ENCODE data around the gene LINS1.
A peak's percentile ranks its signal among the peaks of the same experiment; 100 is the strongest.

The LINS1 gene

DNA sequence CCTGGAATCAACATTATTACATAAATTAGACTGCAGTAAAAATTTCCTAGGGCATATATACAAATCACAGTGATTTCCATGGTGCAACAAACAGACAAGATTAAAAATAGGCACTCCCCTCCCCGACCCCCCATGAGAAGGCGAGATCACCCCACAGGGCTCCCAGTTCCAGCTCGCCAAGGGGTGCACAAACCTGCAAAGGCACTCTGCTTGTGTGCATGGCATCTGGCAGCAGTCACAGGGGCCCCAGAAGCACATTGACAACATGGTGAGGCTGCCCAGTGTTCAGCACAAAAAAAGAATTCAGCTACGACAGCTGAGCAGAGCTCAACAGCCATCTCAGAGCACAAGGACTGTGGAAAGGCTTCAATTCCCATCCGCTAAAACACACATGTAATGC is 54.0 kb downstream of the LINS1 start:
- no peak for DNase-seq

GRCh38 chr15:100544946-100545345 is 57.0 kb downstream of the LINS1 start:
- DNase-seq, result no peak

DNA sequence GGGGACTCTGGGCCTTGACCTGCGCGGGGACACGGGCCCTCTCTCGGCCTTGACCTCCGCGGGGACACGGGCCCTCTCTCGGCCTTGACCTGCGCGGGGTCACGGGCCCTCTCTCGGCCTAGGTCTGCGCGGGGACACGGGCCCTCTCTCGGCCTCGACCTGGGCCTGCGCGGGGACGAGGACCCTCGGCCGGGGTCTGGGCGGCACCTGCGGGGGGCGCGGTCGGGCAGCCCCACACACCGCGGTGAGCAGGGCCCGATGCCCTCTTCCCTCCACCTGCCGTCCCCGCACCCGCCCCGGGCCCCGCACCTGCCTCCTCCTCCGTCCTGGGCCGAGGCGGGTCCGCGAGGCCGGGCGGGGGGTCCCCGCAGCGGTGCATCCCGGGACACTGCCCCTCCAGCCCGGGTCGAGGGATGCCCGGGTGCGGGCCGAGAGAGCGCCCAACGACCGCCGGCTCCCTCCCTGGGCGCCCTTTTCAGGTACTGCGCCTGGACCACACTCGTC is 57.6 kb downstream of the LINS1 start:
- DNase-seq, result no peak

- no peak for DNase-seq
These were observed 59.7 kb downstream of the LINS1 start for GRCh38 chr15:100542290-100542689.

DNA sequence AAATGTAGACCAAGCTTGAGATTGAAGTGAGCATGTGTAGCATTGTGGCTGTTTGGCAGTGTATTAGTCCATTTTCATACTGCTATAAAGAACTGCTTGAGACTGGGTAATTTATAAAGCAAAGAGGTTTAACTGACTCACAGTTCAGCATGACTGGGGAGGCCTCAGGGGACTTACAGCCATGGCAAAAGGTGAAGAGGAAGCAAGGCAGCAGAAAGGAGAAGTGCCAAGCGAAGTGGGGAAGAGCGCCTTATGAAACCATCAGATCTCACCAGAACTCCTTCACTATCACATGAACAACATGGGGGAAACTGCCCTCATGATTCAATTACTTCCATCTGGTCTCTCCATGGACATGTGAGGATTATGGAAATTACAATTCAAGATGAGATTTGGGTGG is 64.7 kb downstream of the LINS1 start:
- no peak for DNase-seq

DNA sequence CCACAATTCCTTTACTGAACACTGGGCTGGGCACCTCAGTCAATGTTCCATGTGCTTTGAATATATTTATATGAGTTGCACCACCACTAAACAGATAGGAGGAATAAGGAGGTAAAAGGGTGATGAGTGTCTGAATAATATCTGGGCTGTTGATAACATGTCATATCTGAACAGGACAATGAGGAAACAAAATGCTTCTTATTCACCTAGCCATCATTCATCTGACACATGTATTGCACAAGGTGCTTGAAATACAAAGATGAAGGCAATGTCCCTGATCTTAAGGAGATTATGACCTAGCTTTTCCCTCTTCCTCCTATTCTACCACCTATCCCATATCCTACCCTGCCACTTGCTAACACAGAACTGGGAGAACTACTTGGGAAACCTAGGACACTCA is 65.3 kb downstream of the LINS1 start:
- DNase-seq, result no peak

DNA sequence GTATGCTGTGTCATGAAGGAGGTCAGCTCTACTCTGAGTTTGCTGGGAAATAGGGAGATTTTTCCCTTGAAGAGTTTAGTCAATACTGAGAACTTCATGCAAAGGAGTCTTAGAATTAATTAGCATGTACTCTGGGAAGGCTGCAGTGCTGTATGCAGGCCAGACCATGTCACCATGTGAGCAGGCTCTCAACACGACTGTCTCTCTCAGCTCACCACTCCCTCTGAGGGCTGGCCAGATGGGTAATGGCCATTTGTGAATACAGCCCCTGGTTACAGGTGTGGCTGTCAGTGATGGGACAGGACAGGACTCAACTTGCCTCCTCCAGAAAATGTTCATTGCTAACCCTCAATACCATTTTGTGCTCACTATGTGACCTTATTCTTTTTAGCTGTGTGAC is 68.1 kb downstream of the LINS1 start:
- DNase-seq, result no peak

DNA sequence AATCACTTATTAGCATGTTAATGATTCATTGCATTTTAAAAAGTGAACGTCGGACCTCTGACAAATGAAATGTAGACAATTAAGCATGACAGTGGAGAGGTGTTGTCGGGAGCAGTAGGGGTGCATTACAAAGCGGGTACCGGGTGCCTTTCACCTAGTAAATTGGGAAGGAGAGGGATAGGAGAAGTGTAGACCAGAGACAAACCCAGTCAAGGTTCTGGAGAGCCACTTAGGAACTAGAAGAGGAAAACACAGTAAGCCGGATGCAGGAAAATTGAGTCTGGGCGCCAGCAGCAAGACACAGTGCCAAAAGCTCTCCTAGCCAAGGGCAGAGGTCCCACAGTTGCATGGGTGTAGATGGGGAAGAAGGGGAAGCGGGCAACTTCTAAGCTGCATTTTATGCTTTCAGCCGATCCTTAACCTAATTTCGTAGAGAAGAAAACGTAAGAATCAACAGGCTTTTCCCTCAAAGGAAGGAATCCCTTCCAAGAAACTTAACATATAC is 70.1 kb downstream of the LINS1 start:
- no peak for DNase-seq

- DNase-seq, result no peak
These were observed 70.8 kb downstream of the LINS1 start for GRCh38 chr15:100531204-100531603.

DNA sequence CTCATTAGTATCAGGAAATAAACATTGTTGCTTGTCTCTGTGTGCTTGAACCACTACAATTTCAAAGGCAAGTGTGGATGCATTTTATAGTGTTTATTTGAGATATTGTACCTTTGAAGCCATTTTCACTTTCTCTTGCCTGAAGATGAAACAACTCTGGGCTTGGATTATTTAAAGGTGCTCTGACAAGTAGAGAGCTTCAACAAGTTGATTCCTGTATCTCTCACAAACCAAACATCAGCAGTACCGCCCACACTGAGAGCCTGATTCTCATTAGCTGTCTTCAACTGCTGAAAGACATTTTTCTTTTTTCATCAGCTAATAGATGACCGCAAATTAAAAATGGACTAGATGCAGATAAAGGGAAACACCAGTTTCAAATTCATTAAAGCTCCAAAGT is 72.4 kb downstream of the LINS1 start:
- no peak for DNase-seq

DNA sequence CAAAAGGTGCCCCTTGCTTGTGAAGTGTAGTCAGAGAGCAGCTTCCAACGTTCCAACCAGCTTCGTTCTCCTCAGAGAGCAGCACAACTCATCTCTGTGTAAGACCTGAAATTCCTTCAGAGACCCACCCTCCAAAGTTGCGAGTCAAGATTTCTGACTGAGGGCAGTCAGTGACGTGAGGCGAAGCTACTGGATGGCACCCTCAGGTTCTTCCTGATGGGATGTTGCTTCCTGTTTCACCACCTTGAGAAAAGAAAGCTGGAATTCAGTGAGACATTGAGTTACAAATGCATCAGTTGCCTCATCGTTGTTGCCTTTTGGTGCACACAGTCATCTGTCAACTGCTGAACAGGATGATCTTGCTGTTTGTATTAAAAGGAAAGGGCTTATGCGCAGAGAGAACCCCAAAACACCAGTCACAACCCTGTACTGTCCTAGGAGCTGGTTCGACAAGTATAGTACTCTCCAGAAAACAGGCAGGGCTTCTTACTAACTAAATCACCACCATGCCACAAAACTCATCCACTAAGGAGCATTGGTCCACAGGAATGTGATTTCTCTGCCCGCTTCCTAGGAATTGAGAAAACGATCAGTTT is 73.1 kb downstream of the LINS1 start, which contains the start of gene CERS3:
Gene CERS3 (minus strand): TSS at position 118 of the 596 bp plus-strand sequence. CDS start 27,101 bp downstream, outside the sequence.
- DNase-seq, result no peak

DNA sequence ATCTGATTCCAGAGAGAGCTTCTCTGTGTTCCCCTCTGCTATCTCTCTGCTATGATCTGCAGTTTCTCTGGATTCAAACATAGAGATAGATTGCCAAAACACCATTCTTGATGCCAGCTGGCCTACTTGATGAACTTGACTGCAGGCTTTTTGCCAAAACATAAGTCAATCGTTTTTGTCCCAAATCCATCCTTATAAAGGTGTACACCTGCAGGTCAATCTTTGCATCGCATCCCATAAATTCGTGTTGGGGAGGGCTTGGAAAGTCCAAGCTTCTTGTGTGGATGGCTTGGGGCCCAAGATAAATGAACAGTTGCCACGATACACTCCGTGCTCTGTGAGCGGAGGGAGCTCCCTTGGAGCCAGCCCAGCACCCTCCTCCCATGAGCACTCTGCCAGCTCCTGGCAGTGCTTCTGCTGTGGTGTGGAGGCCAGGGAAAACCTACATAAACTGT is 75.9 kb downstream of the LINS1 start:
- no peak for DNase-seq

- no peak for DNase-seq
These were observed 76.5 kb downstream of the LINS1 start for GRCh38 chr15:100525436-100525835.

DNA sequence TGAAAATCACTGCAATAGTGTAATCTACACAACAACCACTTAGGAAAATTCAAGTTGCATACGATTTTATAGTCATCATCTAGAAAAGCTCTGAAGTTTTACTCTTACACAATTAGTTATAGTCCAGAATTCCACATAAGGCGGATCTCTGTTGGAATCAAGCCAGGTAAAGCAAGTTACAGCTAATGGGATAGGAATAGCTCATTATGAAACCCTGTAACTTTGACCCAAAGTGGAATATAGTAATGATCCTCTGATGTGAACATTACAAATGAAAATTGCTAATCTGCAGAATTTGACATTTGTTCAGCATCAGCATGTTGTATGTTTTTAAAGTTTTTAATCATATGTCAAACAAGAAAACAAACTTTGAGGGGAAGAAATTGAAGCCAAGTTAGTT is 77.7 kb downstream of the LINS1 start:
- DNase-seq, result no peak

DNA sequence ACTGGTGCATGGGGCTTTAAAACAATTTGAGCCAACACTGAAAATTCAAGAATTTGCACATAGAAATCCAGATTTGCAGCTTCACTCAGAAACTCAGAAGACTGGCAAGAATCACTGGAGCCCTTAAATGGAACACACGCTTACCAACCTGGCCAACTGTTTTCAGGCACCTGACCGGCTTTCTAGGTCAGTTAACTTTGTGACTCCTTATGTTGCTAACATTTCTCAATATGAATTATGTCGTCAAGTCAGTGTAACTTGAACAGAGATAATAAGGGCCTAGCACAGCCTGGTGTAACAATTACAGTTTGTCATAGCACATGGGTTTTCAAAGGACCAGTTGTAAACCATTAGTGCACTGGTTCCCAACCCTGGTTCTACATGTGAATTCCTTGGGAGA is 80.1 kb downstream of the LINS1 start:
- no peak for DNase-seq

- peak in 1 of 5 experiments; percentile 42 for DNase-seq
These were observed 81.7 kb downstream of the LINS1 start for GRCh38 chr15:100520132-100520921.

- no peak for DNase-seq
These were observed 84.1 kb downstream of the LINS1 start for GRCh38 chr15:100517846-100518245.

All from T-helper 2 cell (primary cell).